PC-3 (cell line): ENCODE data around the gene RIPPLY3. TPM values are rescaled to one million over a fixed set of nuclear protein-coding genes. Genes with fewer than 3 reads are reported as not detected.

Experiments used
- ATAC-seq: fragments of 200-7000 bp; cut with Tn5 transposase; 2 replicates; pipeline ENCODE4 v1.9.1; 2020; ENCODE audit warnings: mild to moderate bottlenecking, moderate library complexity
- BruUV-seq: library from RNA; stranded (reverse); fragments of 400-500 nt; replicated peaks from 2 replicates; lab custom pipeline; 2021; lab: Mats Ljungman, UMichigan
- CTCF ChIA-PET: fragments of 300-600 bp; sonication (Branson Sonifier 250); formaldehyde crosslinking; loops from one replicate; lab custom pipeline; 2022; ENCODE audit warnings: antibody characterized with exemption; lab: Charles Lee
- POLR2A ChIA-PET: fragments of 300-600 bp; sonication (Branson Sonifier 250); formaldehyde crosslinking; loops from one replicate; lab custom pipeline; 2022; ENCODE audit warnings: antibody characterized with exemption; ENCODE audit not compliant: unreplicated experiment; lab: Charles Lee
- DNase-seq: peaks from one replicate; pipeline ENCODE4 v3.0.0-alpha.2; 2015
- H2AFZ ChIP-seq: fragments of 300-600 bp; sonication (generic); 2 replicates; pipeline ENCODE4 v1.6.0; 2016; ENCODE audit warnings: antibody characterized with exemption, low read length
- H3F3A ChIP-seq: fragments of 300-600 bp; sonication (generic); one replicate; pipeline ENCODE4 v1.6.0; 2017; ENCODE audit warnings: antibody characterized with exemption, low read length, control low read depth, mild to moderate bottlenecking; ENCODE audit not compliant: unreplicated experiment
- H3K27ac ChIP-seq: fragments of 300-600 bp; sonication (generic); 2 replicates; pipeline ENCODE4 v1.5.1; 2016; ENCODE audit warnings: mild to moderate bottlenecking, low read length
- H3K27me3 ChIP-seq: fragments of 300-600 bp; sonication (generic); 2 replicates; pipeline ENCODE4 v1.6.1; 2016; ENCODE audit warnings: low read length, mixed read lengths
- H3K36me3 ChIP-seq: fragments of 300-600 bp; sonication (generic); 2 replicates; pipeline ENCODE4 v1.6.1; 2016; ENCODE audit warnings: low read depth, mixed run types, low read length, mixed read lengths
- H3K4me1 ChIP-seq: fragments of 300-600 bp; sonication (generic); 2 replicates; pipeline ENCODE4 v1.5.1; 2016; ENCODE audit warnings: low read length; ENCODE audit not compliant: insufficient read depth
- H3K4me2 ChIP-seq: fragments of 300-600 bp; sonication (generic); 2 replicates; pipeline ENCODE4 v1.6.0; 2016; ENCODE audit warnings: low read length
- H3K4me3 ChIP-seq: fragments of 300-600 bp; sonication (generic); 2 replicates; pipeline ENCODE4 v1.5.1; 2016; ENCODE audit warnings: mild to moderate bottlenecking, low read length, mixed read lengths
- H3K79me2 ChIP-seq: fragments of 300-600 bp; sonication (generic); 2 replicates; pipeline ENCODE4 v1.6.1; 2017; ENCODE audit warnings: low read length, mixed read lengths
- H3K9ac ChIP-seq: fragments of 300-600 bp; sonication (generic); 2 replicates; pipeline ENCODE4 v1.6.0; 2016; ENCODE audit warnings: mild to moderate bottlenecking, low read length
- H3K9me2 ChIP-seq: fragments of 300-600 bp; sonication (generic); replicated peaks from 2 replicates; pipeline ENCODE4 v1.6.1; 2016; ENCODE audit warnings: mixed run types, low read length, mixed read lengths
- H3K9me3 ChIP-seq: fragments of 300-600 bp; sonication (generic); 2 replicates; pipeline ENCODE4 v1.6.1; 2016; ENCODE audit warnings: low read length, mixed read lengths
- H4K20me1 ChIP-seq: fragments of 300-600 bp; sonication (generic); 2 replicates; pipeline ENCODE4 v1.6.1; 2016; ENCODE audit warnings: low read length, mixed read lengths
- CTCF ChIP-seq: fragments of 300-600 bp; sonication (generic); conservative IDR thresholded peaks from 2 replicates; pipeline ENCODE4 v1.5.1; 2017; ENCODE audit warnings: antibody characterized with exemption, low read depth, mild to moderate bottlenecking, low read length
- EZH2 ChIP-seq: fragments of 300-600 bp; sonication (generic); IDR thresholded peaks from one replicate; pipeline ENCODE4 v1.6.1; 2017; ENCODE audit warnings: antibody characterized with exemption, mild to moderate bottlenecking, low read length; ENCODE audit not compliant: unreplicated experiment
- EZH2phosphoT487 ChIP-seq: fragments of 300-600 bp; sonication (generic); IDR thresholded peaks from 2 replicates; pipeline ENCODE4 v1.6.1; 2018; ENCODE audit warnings: mild to moderate bottlenecking, antibody characterized with exemption, low read length, borderline replicate concordance
- intact Hi-C: fragments of 100-400 bp; cut with micrococcal nuclease; formaldehyde crosslinking; loops from 2 replicates; pipeline ENCODE4 v1.9.0; 2023
- total RNA-seq: library from RNA; depleted of rRNA; stranded (reverse); fragments of >200 nt; gene quantifications from 2 replicates; pipeline ENCODE4 v1.2.3, GENCODE V29; 2014

Gene RIPPLY3
- total RNA-seq, 1 experiment from 2014 or later, result 10.0 TPM

GRCh38 chr21:36966066-36966820 is 40.3 kb upstream of the RIPPLY3 start, which contains the start of gene HLCS:
Gene HLCS, minus strand, starts transcription at chr21:36966669. Its CDS starts 31 bp downstream, at chr21:36966638.
- ATAC-seq (peak; percentile 88), DNase-seq (peak; percentile 85)
- BruUV-seq, result no TSS peak
- intact Hi-C loops, result loop anchor here (1.0 kb wide), 1 partner anchor 27 kb away; no protein-coding TSS in a partner anchor
- Histone ChIP-seq H3K4me3 (peak within 1 kb of the TSS; percentile 95), H3K9ac (peak within 1 kb of the TSS; percentile 93), H2AFZ (peak within 1 kb of the TSS; percentile 85), H3K4me2 (peak within 1 kb of the TSS; percentile 96), H3K9me3 (no peaks in the 10 kb centered on the region), H3K4me1 (peaks cover 20% of the 10 kb centered on the region), H3K27ac (peak within 1 kb of the TSS; percentile 71), H3K27me3 (no peaks in the 10 kb centered on the region), H3K79me2 (peaks cover 45% of the 10 kb centered on the region), H4K20me1 (no peaks in the 10 kb centered on the region), H3F3A (no peaks in the 10 kb centered on the region), H3K9me2 (no peaks in the 10 kb centered on the region), H3K36me3 (peaks cover 2% of the 10 kb centered on the region; the same call in 1 of the 2 replicates)
- no peak for TF ChIP-seq CTCF
- no peak for TF ChIP-seq EZH2
- 0 out of 2 replicates have a peak, but pooled peaks have one; percentile 40 for TF ChIP-seq EZH2phosphoT487
- CTCF ChIA-PET, result interaction anchor here (0.5 to 2.0 kb wide), 7 partner anchors 10 to 836 kb away, joined by 3 to 16 read pairs (median 3); no protein-coding TSS in a partner anchor
- POLR2A ChIA-PET, result interaction anchor here (0.6 to 0.8 kb wide), 8 partner anchors 10 to 291 kb away, joined by 3 to 10 read pairs (median 4); no protein-coding TSS in a partner anchor

- Histone ChIP-seq H3K9me2 (no peaks in the 10 kb centered on the region), H3F3A (no peaks in the 10 kb centered on the region), H3K79me2 (peaks cover 45% of the 10 kb centered on the region), H3K27ac (peak overlapping the region; percentile 60), H3K36me3 (no peaks in the 10 kb centered on the region), H3K9me3 (no peaks in the 10 kb centered on the region), H3K27me3 (no peaks in the 10 kb centered on the region), H3K4me2 (peak overlapping the region; percentile 84), H2AFZ (peak overlapping the region; percentile 60; the same call in 1 of the 2 replicates), H3K9ac (peak overlapping the region; percentile 71), H4K20me1 (no peaks in the 10 kb centered on the region), H3K4me1 (peaks cover 20% of the 10 kb centered on the region), H3K4me3 (peak overlapping the region; percentile 63)
- CTCF ChIA-PET, result interaction anchor here (0.6 to 2.0 kb wide), 7 partner anchors 10 to 837 kb away, joined by 3 to 16 read pairs (median 4); no protein-coding TSS in a partner anchor
- TSS peak; percentile 76 for BruUV-seq
- intact Hi-C loops, result loop anchor here (1.0 kb wide), 1 partner anchor 28 kb away; no protein-coding TSS in a partner anchor
- ATAC-seq, result peak; percentile 3; the same call in 1 of the 2 replicates
- POLR2A ChIA-PET, result interaction anchor here (0.6 to 0.8 kb wide), 5 partner anchors 10 to 292 kb away, joined by 3 to 4 read pairs (median 4); no protein-coding TSS in a partner anchor
- TF ChIP-seq EZH2 (no peak), EZH2phosphoT487 (no peak), CTCF (no peak)
- no peak for DNase-seq
Measured at GRCh38 chr21:36966821-36967768, 39.4 kb upstream of the RIPPLY3 start.
